WTC11 (cell line): ENCODE results near the gene APOL2. TPM values are rescaled to one million over a fixed set of nuclear protein-coding genes. Genes with fewer than 3 reads are reported as not detected.

Experiments used
- ATAC-seq: fragments of 200-7000 bp; cut with Tn5 transposase; 2 replicates; pipeline ENCODE4 v1.10.0; 2021; ENCODE audit warnings: mild to moderate bottlenecking, moderate library complexity
- CTCF ChIA-PET: fragments of 300-600 bp; sonication (Branson Sonifier 250); formaldehyde crosslinking; loops from one replicate; lab custom pipeline; 2021; ENCODE audit warnings: antibody characterized with exemption; lab: Charles Lee
- POLR2A ChIA-PET: fragments of 350-600 bp; sonication (Branson Sonifier 250); formaldehyde crosslinking; loops from one replicate; lab custom pipeline; 2021; ENCODE audit warnings: antibody characterized with exemption; lab: Charles Lee
- DNase-seq: peaks from one replicate; pipeline ENCODE4 v3.0.0; 2021; ENCODE audit warnings: low spot score
- H3K27ac Mint-ChIP-seq: 2 replicates; pipeline ENCODE4 v1.8.0; 2021; ENCODE audit warnings: mixed read lengths
- H3K27me3 Mint-ChIP-seq: 2 replicates; pipeline ENCODE4 v1.8.0; 2021; ENCODE audit warnings: low read depth, mild to moderate bottlenecking, moderate library complexity, mixed read lengths
- H3K36me3 Mint-ChIP-seq: 2 replicates; pipeline ENCODE4 v1.8.0; 2021; ENCODE audit warnings: mixed read lengths
- H3K4me1 Mint-ChIP-seq: 2 replicates; pipeline ENCODE4 v1.8.0; 2022; ENCODE audit warnings: mixed read lengths
- H3K4me3 Mint-ChIP-seq: 2 replicates; pipeline ENCODE4 v1.8.0; 2021; ENCODE audit warnings: mild to moderate bottlenecking, moderate library complexity, mixed read lengths
- H3K9me3 Mint-ChIP-seq: 2 replicates; pipeline ENCODE4 v1.8.0; 2021; ENCODE audit warnings: mixed read lengths
- AFF4 ChIP-seq: sonication (generic); formaldehyde crosslinking; IDR thresholded peaks from 2 replicates; pipeline ENCODE4 v1.8.1; 2023; ENCODE audit warnings: mild to moderate bottlenecking, missing genetic modification reagents, borderline replicate concordance
- EMX1 ChIP-seq: fragments of 250-450 bp; sonication (Bioruptor Pico); IDR thresholded peaks from 2 replicates; pipeline ENCODE4 v1.8.0; 2021; ENCODE audit warnings: mild to moderate bottlenecking
- FOXP1 ChIP-seq: sonication (generic); formaldehyde crosslinking; IDR thresholded peaks from 2 replicates; pipeline ENCODE4 v1.8.0; 2022; ENCODE audit warnings: missing genetic modification reagents, mild to moderate bottlenecking, moderate library complexity, borderline replicate concordance
- GABPB1 ChIP-seq: sonication (generic); formaldehyde crosslinking; IDR thresholded peaks from 2 replicates; pipeline ENCODE4 v1.8.1; 2023; ENCODE audit warnings: mild to moderate bottlenecking, missing genetic modification reagents
- GRHL2 ChIP-seq: fragments of 250-450 bp; sonication (Bioruptor Pico); IDR thresholded peaks from 2 replicates; pipeline ENCODE4 v1.8.0; 2022; ENCODE audit warnings: mild to moderate bottlenecking, moderate library complexity; ENCODE audit not compliant: insufficient replicate concordance, severe bottlenecking
- KAT7 ChIP-seq: sonication (generic); formaldehyde crosslinking; IDR thresholded peaks from 2 replicates; pipeline ENCODE4 v1.8.1; 2023; ENCODE audit warnings: missing genetic modification reagents, mild to moderate bottlenecking, borderline replicate concordance
- MAX ChIP-seq: sonication (generic); formaldehyde crosslinking; IDR thresholded peaks from 2 replicates; pipeline ENCODE4 v1.8.0; 2022; ENCODE audit warnings: mild to moderate bottlenecking, missing genetic modification reagents
- NFE2L1 ChIP-seq: sonication (generic); formaldehyde crosslinking; IDR thresholded peaks from 2 replicates; pipeline ENCODE4 v1.8.1; 2023; ENCODE audit warnings: missing genetic modification reagents
- PRRX2 ChIP-seq: fragments of 250-450 bp; sonication (Bioruptor Pico); IDR thresholded peaks from 2 replicates; pipeline ENCODE4 v1.8.0; 2021; ENCODE audit warnings: mild to moderate bottlenecking
- SMAD4 ChIP-seq: sonication (generic); formaldehyde crosslinking; IDR thresholded peaks from 2 replicates; pipeline ENCODE4 v1.8.0; 2022; ENCODE audit warnings: mild to moderate bottlenecking, missing genetic modification reagents
- TCF7 ChIP-seq: sonication (generic); formaldehyde crosslinking; IDR thresholded peaks from 2 replicates; pipeline ENCODE4 v1.8.0; 2022; ENCODE audit warnings: mild to moderate bottlenecking, low read depth, missing genetic modification reagents, moderate library complexity
- USF1 ChIP-seq: sonication (generic); formaldehyde crosslinking; IDR thresholded peaks from 2 replicates; pipeline ENCODE4 v1.8.0; 2022; ENCODE audit warnings: mild to moderate bottlenecking, missing genetic modification reagents
- ZNF512 ChIP-seq: sonication (generic); formaldehyde crosslinking; IDR thresholded peaks from 2 replicates; pipeline ENCODE4 v1.8.1; 2022; ENCODE audit warnings: missing genetic modification reagents, borderline replicate concordance
- total RNA-seq: library from RNA; stranded (reverse); gene quantifications from 3 replicates; pipeline ENCODE4 v1.2.3, GENCODE V29; 2021
- TF ChIP-seq, protein P1 (sequence below): sonication (generic); formaldehyde crosslinking; IDR thresholded peaks from 2 replicates; pipeline ENCODE4 v1.8.0; 2022; ENCODE audit warnings: missing genetic modification reagents
- TF ChIP-seq, protein P2 (sequence below): sonication (generic); formaldehyde crosslinking; IDR thresholded peaks from 2 replicates; pipeline ENCODE4 v1.8.1; 2022; ENCODE audit warnings: low read depth, mild to moderate bottlenecking, moderate library complexity, missing genetic modification reagents, borderline replicate concordance

APOL2 gene
- total RNA-seq, 1 experiment from 2014 or later, result 11.2 TPM

DNA sequence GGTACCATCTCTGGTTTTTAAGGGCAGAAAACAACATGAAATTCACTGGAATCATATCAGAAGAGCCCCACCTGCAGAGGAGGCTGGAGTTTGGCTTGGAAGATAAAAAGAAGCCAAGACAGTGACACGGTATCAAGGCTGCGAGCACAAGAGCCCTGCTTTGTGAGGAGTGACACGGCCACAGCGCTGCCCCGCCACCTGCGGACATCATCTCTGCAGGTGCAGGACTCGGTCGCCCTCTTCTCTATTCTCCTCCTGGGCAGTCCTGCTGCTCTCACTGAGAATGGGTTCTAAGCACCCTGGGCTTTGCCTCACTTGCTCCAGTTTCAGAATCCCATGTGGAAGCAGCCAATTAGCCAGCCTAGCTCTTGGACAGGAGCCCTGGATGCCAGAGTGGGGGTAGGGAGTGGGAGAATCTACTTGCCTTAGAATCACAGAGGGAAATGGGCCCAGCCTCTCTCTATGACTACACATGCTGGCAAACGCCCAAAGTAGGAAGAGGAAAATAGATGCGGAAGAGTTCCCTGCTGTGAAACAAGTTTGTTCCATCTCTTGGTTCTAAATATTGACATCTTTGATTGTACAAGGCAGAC, 54.8 kb downstream of the APOL2 start:
- CTCF ChIA-PET, result interaction anchor here (2.3 kb wide), 1 partner anchor 43 kb away, joined by 9 read pairs; no protein-coding TSS in a partner anchor
- Mint-ChIP-seq H3K4me3 (no peak overlapping the region), H3K27ac (no peak overlapping the region), H3K36me3 (no peaks in the 10 kb centered on the region), H3K9me3 (peaks cover 5% of the 10 kb centered on the region), H3K4me1 (peaks cover 20% of the 10 kb centered on the region), H3K27me3 (peaks cover 2% of the 10 kb centered on the region; the same call in 1 of the 2 replicates)
- POLR2A ChIA-PET, result no interaction called here
- no peak for ATAC-seq
- DNase-seq, result no peak
- TF ChIP-seq AFF4 (CRISPR knock-in tag) (no peak), KAT7 (CRISPR knock-in tag) (no peak), GRHL2 (CRISPR knock-in tag) (no peak), MAX (CRISPR knock-in tag) (no peak), PRRX2 (CRISPR knock-in tag) (no peak), EMX1 (CRISPR knock-in tag) (no peak), USF1 (CRISPR knock-in tag) (no peak), NFE2L1 (no peak), ZNF512 (CRISPR knock-in tag) (no peak), SMAD4 (CRISPR knock-in tag) (no peak), TCF7 (CRISPR knock-in tag) (no peak), FOXP1 (no peak)

DNA sequence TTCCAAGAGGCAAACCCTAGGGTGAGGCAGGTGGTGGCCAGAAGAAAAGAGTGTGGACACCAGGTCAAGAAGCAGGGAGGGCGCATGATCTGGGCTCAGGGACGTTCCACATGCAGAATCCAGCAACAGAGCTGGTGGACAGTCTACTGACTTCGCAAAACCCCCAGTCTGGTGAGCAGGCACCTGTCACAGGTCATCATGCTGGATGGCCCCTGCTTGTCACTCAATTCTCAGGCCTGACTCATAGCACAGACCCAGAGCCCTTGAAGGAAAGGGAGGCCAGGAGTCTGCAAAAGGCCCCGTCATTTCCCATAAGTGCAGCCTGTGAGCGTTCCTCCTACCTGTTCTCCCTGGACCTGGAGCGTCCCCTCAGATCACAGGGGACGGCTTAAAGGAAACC, 55.9 kb downstream of the APOL2 start:
- ATAC-seq (no peak), DNase-seq (no peak)
- H3K4me3 Mint-ChIP-seq, result no peak overlapping the region
- H3K9me3 Mint-ChIP-seq, result no peaks in the 10 kb centered on the region
- TF ChIP-seq GABPB1 (CRISPR knock-in tag), result no peak
- TF ChIP-seq, protein P1, sequence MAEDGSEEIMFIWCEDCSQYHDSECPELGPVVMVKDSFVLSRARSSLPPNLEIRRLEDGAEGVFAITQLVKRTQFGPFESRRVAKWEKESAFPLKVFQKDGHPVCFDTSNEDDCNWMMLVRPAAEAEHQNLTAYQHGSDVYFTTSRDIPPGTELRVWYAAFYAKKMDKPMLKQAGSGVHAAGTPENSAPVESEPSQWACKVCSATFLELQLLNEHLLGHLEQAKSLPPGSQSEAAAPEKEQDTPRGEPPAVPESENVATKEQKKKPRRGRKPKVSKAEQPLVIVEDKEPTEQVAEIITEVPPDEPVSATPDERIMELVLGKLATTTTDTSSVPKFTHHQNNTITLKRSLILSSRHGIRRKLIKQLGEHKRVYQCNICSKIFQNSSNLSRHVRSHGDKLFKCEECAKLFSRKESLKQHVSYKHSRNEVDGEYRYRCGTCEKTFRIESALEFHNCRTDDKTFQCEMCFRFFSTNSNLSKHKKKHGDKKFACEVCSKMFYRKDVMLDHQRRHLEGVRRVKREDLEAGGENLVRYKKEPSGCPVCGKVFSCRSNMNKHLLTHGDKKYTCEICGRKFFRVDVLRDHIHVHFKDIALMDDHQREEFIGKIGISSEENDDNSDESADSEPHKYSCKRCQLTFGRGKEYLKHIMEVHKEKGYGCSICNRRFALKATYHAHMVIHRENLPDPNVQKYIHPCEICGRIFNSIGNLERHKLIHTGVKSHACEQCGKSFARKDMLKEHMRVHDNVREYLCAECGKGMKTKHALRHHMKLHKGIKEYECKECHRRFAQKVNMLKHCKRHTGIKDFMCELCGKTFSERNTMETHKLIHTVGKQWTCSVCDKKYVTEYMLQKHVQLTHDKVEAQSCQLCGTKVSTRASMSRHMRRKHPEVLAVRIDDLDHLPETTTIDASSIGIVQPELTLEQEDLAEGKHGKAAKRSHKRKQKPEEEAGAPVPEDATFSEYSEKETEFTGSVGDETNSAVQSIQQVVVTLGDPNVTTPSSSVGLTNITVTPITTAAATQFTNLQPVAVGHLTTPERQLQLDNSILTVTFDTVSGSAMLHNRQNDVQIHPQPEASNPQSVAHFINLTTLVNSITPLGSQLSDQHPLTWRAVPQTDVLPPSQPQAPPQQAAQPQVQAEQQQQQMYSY, result no peak
- TF ChIP-seq, protein P2, sequence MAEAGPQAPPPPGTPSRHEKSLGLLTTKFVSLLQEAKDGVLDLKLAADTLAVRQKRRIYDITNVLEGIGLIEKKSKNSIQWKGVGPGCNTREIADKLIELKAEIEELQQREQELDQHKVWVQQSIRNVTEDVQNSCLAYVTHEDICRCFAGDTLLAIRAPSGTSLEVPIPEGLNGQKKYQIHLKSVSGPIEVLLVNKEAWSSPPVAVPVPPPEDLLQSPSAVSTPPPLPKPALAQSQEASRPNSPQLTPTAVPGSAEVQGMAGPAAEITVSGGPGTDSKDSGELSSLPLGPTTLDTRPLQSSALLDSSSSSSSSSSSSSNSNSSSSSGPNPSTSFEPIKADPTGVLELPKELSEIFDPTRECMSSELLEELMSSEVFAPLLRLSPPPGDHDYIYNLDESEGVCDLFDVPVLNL (CRISPR knock-in tag), result no peak
- H3K4me1 Mint-ChIP-seq, result peaks cover 19% of the 10 kb centered on the region
- no peaks in the 10 kb centered on the region for H3K36me3 Mint-ChIP-seq
- ChIA-PET CTCF (interaction anchor here (0.7 to 2.3 kb wide), 8 partner anchors 11 to 303 kb away, joined by 3 to 9 read pairs (median 5); no protein-coding TSS in a partner anchor), POLR2A (no interaction called here)
- H3K27ac Mint-ChIP-seq, result no peak overlapping the region
- H3K27me3 Mint-ChIP-seq, result peaks cover 2% of the 10 kb centered on the region; the same call in 1 of the 2 replicates
